ENCODE results near the gene C10orf88. TPM values are rescaled to one million over a fixed set of nuclear protein-coding genes. Genes with fewer than 3 reads are reported as not detected.

C10orf88 gene
- total RNA-seq, 5 donors from 2014 or later (not counting 1 experiment from before 2014, with no cell fraction given) = 7.1 to 13.2 (median 11.5) TPM

- POLR2A ChIA-PET = no interaction called here
- no peak for DNase-seq
Observed at GRCh38 chr10:122986335-122986734, 32.3 kb upstream of the C10orf88 start.

GRCh38 chr10:122984708-122985107 lies 30.7 kb upstream of the C10orf88 start:
- H3K9me3 Mint-ChIP-seq = no peaks in the 10 kb centered on the region
- H3K27ac Mint-ChIP-seq = no peak overlapping the region
- POLR2A ChIA-PET = interaction anchor here (0.7 to 0.9 kb wide), 3 partner anchors 11 to 23 kb away, joined by 3 to 7 read pairs (median 4); no protein-coding TSS in a partner anchor
- peaks cover 16 to 23% (median 21%) of the 10 kb centered on the region in 3 donors for H3K4me1 Mint-ChIP-seq
- H3K27ac ChIP-seq (ENCODE audit: low read length) = no peak overlapping the region
- CTCF ChIA-PET = interaction anchor here in 1 of 2 donors (0.7 to 1.9 kb wide), 2 partner anchors 23 to 58 kb away, joined by 3 to 5 read pairs; no protein-coding TSS in a partner anchor
- no peak overlapping the region for H3K4me3 ChIP-seq (ENCODE audit: control insufficient read depth in 1 of 2, extremely low read depth in 1 of 2, low read length in 1 of 2)
- WGBS (ENCODE audit: insufficient coverage) = 100% methylated on average over 1 of the region's 2 CpGs
- no peaks in the 10 kb centered on the region for H3K9me3 ChIP-seq
- H3K36me3 Mint-ChIP-seq = peaks cover 26% of the 10 kb centered on the region
- H3K4me3 Mint-ChIP-seq = no peak overlapping the region
- no peaks in the 10 kb centered on the region for H3K27me3 ChIP-seq (replicated peaks in 1 of 2; ENCODE audit: control insufficient read depth in 2 of 2, extremely low read depth in 1 of 2, insufficient read depth in 2 of 2, low read length in 1 of 2)
- no peaks in the 10 kb centered on the region for H3K27me3 Mint-ChIP-seq
- no peak for ATAC-seq (replicated peaks in 1 of 4)
- peaks cover 0 to 5% of the 10 kb centered on the region in 2 donors for H3K36me3 ChIP-seq (ENCODE audit: control insufficient read depth in 2 of 2, extremely low read depth in 1 of 2, insufficient read depth in 1 of 2, low read length in 1 of 2)
- no peak for DNase-seq
- peaks cover 10% of the 10 kb centered on the region in 2 experiments for H3K4me1 ChIP-seq (ENCODE audit: control insufficient read depth in 1 of 2, extremely low read depth in 1 of 2, insufficient read depth in 2 of 2, low read length in 2 of 2)

More at GRCh38 chr10:122986335-122986734, 32.3 kb upstream of the C10orf88 start:
- WGBS (ENCODE audit: insufficient coverage) = 100% methylated on average over 3 of the region's 6 CpGs
- Histone ChIP-seq H3K27me3 (replicated peaks in 1 of 2; ENCODE audit: control insufficient read depth in 2 of 2, extremely low read depth in 1 of 2, insufficient read depth in 2 of 2, low read length in 1 of 2) (no peaks in the 10 kb centered on the region), H3K27ac (ENCODE audit: low read length) (no peak overlapping the region), H3K4me3 (ENCODE audit: control insufficient read depth in 1 of 2, extremely low read depth in 1 of 2, low read length in 1 of 2) (no peak overlapping the region), H3K4me1 (ENCODE audit: control insufficient read depth in 1 of 2, extremely low read depth in 1 of 2, insufficient read depth in 2 of 2, low read length in 2 of 2) (no peaks in the 10 kb centered on the region), H3K36me3 (ENCODE audit: control insufficient read depth in 2 of 2, extremely low read depth in 1 of 2, insufficient read depth in 1 of 2, low read length in 1 of 2) (peaks cover 0 to 7% of the 10 kb centered on the region in 2 donors), H3K9me3 (no peaks in the 10 kb centered on the region)
- no peak overlapping the region for H3K27ac Mint-ChIP-seq
- H3K4me3 Mint-ChIP-seq = no peak overlapping the region
- ATAC-seq (replicated peaks in 1 of 4) = no peak
- no peaks in the 10 kb centered on the region for H3K9me3 Mint-ChIP-seq
- peaks cover 2 to 10% (median 7%) of the 10 kb centered on the region in 3 donors for H3K4me1 Mint-ChIP-seq
- H3K27me3 Mint-ChIP-seq = no peaks in the 10 kb centered on the region
- peaks cover 26% of the 10 kb centered on the region for H3K36me3 Mint-ChIP-seq
- CTCF ChIA-PET = no interaction called here

- Mint-ChIP-seq H3K36me3 (peaks cover 26% of the 10 kb centered on the region), H3K9me3 (no peaks in the 10 kb centered on the region), H3K27me3 (no peaks in the 10 kb centered on the region), H3K27ac (no peak overlapping the region), H3K4me3 (no peak overlapping the region), H3K4me1 (peaks cover 16 to 24% (median 22%) of the 10 kb centered on the region in 3 donors)
- H3K27ac ChIP-seq (ENCODE audit: low read length) = no peak overlapping the region
- 100% methylated on average over 2 of the region's 6 CpGs for WGBS (ENCODE audit: insufficient coverage)
- H3K9me3 ChIP-seq = no peaks in the 10 kb centered on the region
- POLR2A ChIA-PET = interaction anchor here (0.7 to 0.9 kb wide), 2 partner anchors 20 to 24 kb away, joined by 3 to 4 read pairs; no protein-coding TSS in a partner anchor
- no peak for ATAC-seq (replicated peaks in 1 of 4)
- no peak for DNase-seq
- peaks cover 0 to 5% of the 10 kb centered on the region in 2 donors for H3K36me3 ChIP-seq (ENCODE audit: control insufficient read depth in 2 of 2, extremely low read depth in 1 of 2, insufficient read depth in 1 of 2, low read length in 1 of 2)
- peaks cover 10 to 14% of the 10 kb centered on the region in 2 experiments for H3K4me1 ChIP-seq (ENCODE audit: control insufficient read depth in 1 of 2, extremely low read depth in 1 of 2, insufficient read depth in 2 of 2, low read length in 2 of 2)
- no peak overlapping the region for H3K4me3 ChIP-seq (ENCODE audit: control insufficient read depth in 1 of 2, extremely low read depth in 1 of 2, low read length in 1 of 2)
- H3K27me3 ChIP-seq (replicated peaks in 1 of 2; ENCODE audit: control insufficient read depth in 2 of 2, extremely low read depth in 1 of 2, insufficient read depth in 2 of 2, low read length in 1 of 2) = no peaks in the 10 kb centered on the region
- CTCF ChIA-PET = interaction anchor here in 1 of 2 donors (0.7 to 1.9 kb wide), 2 partner anchors 23 to 59 kb away, joined by 3 to 5 read pairs; no protein-coding TSS in a partner anchor
Observed at GRCh38 chr10:122983898-122984297, 29.9 kb upstream of the C10orf88 start.

- CTCF ChIA-PET = interaction anchor here (1.3 to 2.7 kb wide), 3 partner anchors 23 to 29 kb away, joined by 3 to 18 read pairs (median 5); partner anchors contain the start of genes ACADSB (in 1 of the 2) and IKZF5 (in 1 of the 2)
- H3K36me3 ChIP-seq (ENCODE audit: control insufficient read depth in 2 of 2, extremely low read depth in 1 of 2, insufficient read depth in 1 of 2, low read length in 1 of 2) = peaks cover 0 to 5% of the 10 kb centered on the region in 2 donors
- H3K27me3 Mint-ChIP-seq = no peaks in the 10 kb centered on the region
- no CpG with 5 or more reads among the region's 4 CpGs for WGBS (ENCODE audit: insufficient coverage)
- H3K4me1 Mint-ChIP-seq = peaks cover 16 to 24% (median 22%) of the 10 kb centered on the region in 3 donors
- no peaks in the 10 kb centered on the region for H3K9me3 ChIP-seq
- peaks cover 10 to 14% of the 10 kb centered on the region in 2 experiments for H3K4me1 ChIP-seq (ENCODE audit: control insufficient read depth in 1 of 2, extremely low read depth in 1 of 2, insufficient read depth in 2 of 2, low read length in 2 of 2)
- H3K36me3 Mint-ChIP-seq = peaks cover 13% of the 10 kb centered on the region
- H3K4me3 ChIP-seq (ENCODE audit: control insufficient read depth in 1 of 2, extremely low read depth in 1 of 2, low read length in 1 of 2) = peak overlapping the region; percentile 44 to 92
- no peaks in the 10 kb centered on the region for H3K9me3 Mint-ChIP-seq
- ATAC-seq (replicated peaks in 1 of 4) (no peak), DNase-seq (peak in 1 of 35 experiments; percentile 27)
- H3K4me3 Mint-ChIP-seq = peak overlapping the region; percentile 87 to 90 (median 90)
- peak overlapping the region; percentile 92 for H3K27ac Mint-ChIP-seq
- POLR2A ChIA-PET = interaction anchor here (0.6 to 1.4 kb wide), 3 partner anchors 26 to 31 kb away, joined by 3 to 10 read pairs (median 3); no protein-coding TSS in a partner anchor
- H3K27me3 ChIP-seq (replicated peaks in 1 of 2; ENCODE audit: control insufficient read depth in 2 of 2, extremely low read depth in 1 of 2, insufficient read depth in 2 of 2, low read length in 1 of 2) = no peaks in the 10 kb centered on the region
- no peak overlapping the region for H3K27ac ChIP-seq (ENCODE audit: low read length)
Observed at GRCh38 chr10:122981066-122981464, 27.0 kb upstream of the C10orf88 start.

GRCh38 chr10:122980209-122981065 lies 26.4 kb upstream of the C10orf88 start, which contains the start of gene PSTK:
TSS of gene PSTK (plus strand) at chr10:122980401. CDS start at chr10:122980480, 79 bp downstream.
- H3K27me3 ChIP-seq (replicated peaks in 1 of 2; ENCODE audit: control insufficient read depth in 2 of 2, extremely low read depth in 1 of 2, insufficient read depth in 2 of 2, low read length in 1 of 2) = no peaks in the 10 kb centered on the region
- peaks cover 0 to 5% of the 10 kb centered on the region in 2 donors for H3K36me3 ChIP-seq (ENCODE audit: control insufficient read depth in 2 of 2, extremely low read depth in 1 of 2, insufficient read depth in 1 of 2, low read length in 1 of 2)
- Mint-ChIP-seq H3K36me3 (peaks cover 13% of the 10 kb centered on the region), H3K4me1 (peaks cover 16 to 24% (median 22%) of the 10 kb centered on the region in 3 donors), H3K27me3 (no peaks in the 10 kb centered on the region), H3K4me3 (peak within 1 kb of the TSS; percentile 87 to 90 (median 90)), H3K9me3 (no peaks in the 10 kb centered on the region), H3K27ac (peak within 1 kb of the TSS; percentile 92)
- H3K9me3 ChIP-seq = no peaks in the 10 kb centered on the region
- H3K27ac ChIP-seq (ENCODE audit: low read length) = peak within 1 kb of the TSS; percentile 94
- ChIA-PET POLR2A (interaction anchor here (0.6 to 1.4 kb wide), 5 partner anchors 15 to 31 kb away, joined by 3 to 10 read pairs (median 3); no protein-coding TSS in a partner anchor), CTCF (interaction anchor here (0.5 to 2.7 kb wide), 5 partner anchors 23 to 85 kb away, joined by 3 to 18 read pairs (median 5); partner anchors contain the start of genes ACADSB (in 1 of the 2), C10orf88 (in 1 of the 2) and IKZF5 (in 1 of the 2))
- peak; percentile 70 to 95 (median 80) for DNase-seq
- WGBS (ENCODE audit: insufficient coverage) = 0% methylated on average over 45 of the region's 73 CpGs
- peaks cover 10 to 14% of the 10 kb centered on the region in 2 experiments for H3K4me1 ChIP-seq (ENCODE audit: control insufficient read depth in 1 of 2, extremely low read depth in 1 of 2, insufficient read depth in 2 of 2, low read length in 2 of 2)
- ATAC-seq (replicated peaks in 1 of 4) = peak; percentile 94 to 99 (median 98)
- H3K4me3 ChIP-seq (ENCODE audit: control insufficient read depth in 1 of 2, extremely low read depth in 1 of 2, low read length in 1 of 2) = peak within 1 kb of the TSS; percentile 81 to 92

- DNase-seq (no peak), ATAC-seq (replicated peaks in 1 of 4) (no peak)
- Histone ChIP-seq H3K9me3 (no peaks in the 10 kb centered on the region), H3K36me3 (ENCODE audit: control insufficient read depth in 2 of 2, extremely low read depth in 1 of 2, insufficient read depth in 1 of 2, low read length in 1 of 2) (no peaks in the 10 kb centered on the region), H3K27me3 (replicated peaks in 1 of 2; ENCODE audit: control insufficient read depth in 2 of 2, extremely low read depth in 1 of 2, insufficient read depth in 2 of 2, low read length in 1 of 2) (no peaks in the 10 kb centered on the region), H3K4me1 (ENCODE audit: control insufficient read depth in 1 of 2, extremely low read depth in 1 of 2, insufficient read depth in 2 of 2, low read length in 2 of 2) (peaks cover 0 to 3% of the 10 kb centered on the region in 2 experiments), H3K4me3 (ENCODE audit: control insufficient read depth in 1 of 2, extremely low read depth in 1 of 2, low read length in 1 of 2) (no peak overlapping the region), H3K27ac (ENCODE audit: low read length) (no peak overlapping the region)
- no CpG with 5 or more reads among the region's 3 CpGs for WGBS (ENCODE audit: insufficient coverage)
- POLR2A ChIA-PET = no interaction called here
- CTCF ChIA-PET = no interaction called here
- H3K36me3 Mint-ChIP-seq = no peaks in the 10 kb centered on the region
- peaks cover 0 to 3% of the 10 kb centered on the region in 2 donors for H3K27me3 Mint-ChIP-seq
- H3K4me1 Mint-ChIP-seq = no peaks in the 10 kb centered on the region
- no peak overlapping the region for H3K27ac Mint-ChIP-seq
- H3K9me3 Mint-ChIP-seq = no peaks in the 10 kb centered on the region
- no peak overlapping the region for H3K4me3 Mint-ChIP-seq
Observed at GRCh38 chr10:122974543-122975064, 20.6 kb upstream of the C10orf88 start.

Data from T-cell (primary cell).